ENCODE results near the gene PCDHGA2. TPM values are rescaled to one million over a fixed set of nuclear protein-coding genes. Genes with fewer than 3 reads are reported as not detected.
A peak's percentile ranks its signal among the peaks of the same experiment; 100 is the strongest.

Gene PCDHGA2
- total RNA-seq, 1 donor: 2.9 TPM

- TF ChIP-seq, protein P1, sequence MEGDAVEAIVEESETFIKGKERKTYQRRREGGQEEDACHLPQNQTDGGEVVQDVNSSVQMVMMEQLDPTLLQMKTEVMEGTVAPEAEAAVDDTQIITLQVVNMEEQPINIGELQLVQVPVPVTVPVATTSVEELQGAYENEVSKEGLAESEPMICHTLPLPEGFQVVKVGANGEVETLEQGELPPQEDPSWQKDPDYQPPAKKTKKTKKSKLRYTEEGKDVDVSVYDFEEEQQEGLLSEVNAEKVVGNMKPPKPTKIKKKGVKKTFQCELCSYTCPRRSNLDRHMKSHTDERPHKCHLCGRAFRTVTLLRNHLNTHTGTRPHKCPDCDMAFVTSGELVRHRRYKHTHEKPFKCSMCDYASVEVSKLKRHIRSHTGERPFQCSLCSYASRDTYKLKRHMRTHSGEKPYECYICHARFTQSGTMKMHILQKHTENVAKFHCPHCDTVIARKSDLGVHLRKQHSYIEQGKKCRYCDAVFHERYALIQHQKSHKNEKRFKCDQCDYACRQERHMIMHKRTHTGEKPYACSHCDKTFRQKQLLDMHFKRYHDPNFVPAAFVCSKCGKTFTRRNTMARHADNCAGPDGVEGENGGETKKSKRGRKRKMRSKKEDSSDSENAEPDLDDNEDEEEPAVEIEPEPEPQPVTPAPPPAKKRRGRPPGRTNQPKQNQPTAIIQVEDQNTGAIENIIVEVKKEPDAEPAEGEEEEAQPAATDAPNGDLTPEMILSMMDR (IDR thresholded peaks at IDR 0.05; ENCODE audit: extremely low read depth, low read depth, low read length): no peak
- Histone ChIP-seq H3K4me3 (ENCODE audit: insufficient read depth, low read length) (no peak overlapping the region), H3K4me2 (ENCODE audit: insufficient read depth, low read length) (no peak overlapping the region), H4K20me1 (ENCODE audit: insufficient read depth, low read length) (no peaks in the 10 kb centered on the region), H3K36me3 (ENCODE audit: insufficient read depth, low read length) (no peaks in the 10 kb centered on the region), H2AFZ (ENCODE audit: low read length) (no peak overlapping the region), H3K79me2 (ENCODE audit: insufficient read depth, low read length) (no peaks in the 10 kb centered on the region), H3K4me1 (ENCODE audit: insufficient read depth, low read length) (no peaks in the 10 kb centered on the region), H3K9me3 (ENCODE audit: low read depth, low read length) (peaks cover 33% of the 10 kb centered on the region), H3K27ac (ENCODE audit: low read depth, low read length) (no peak overlapping the region), H3K27me3 (ENCODE audit: insufficient read depth, low read length) (peaks cover 59% of the 10 kb centered on the region)
- DNase-seq (ENCODE audit: insufficient read length, low spot score, missing footprints): no peak
Observed at GRCh38 chr5:141362719-141363118, 24.2 kb downstream of the PCDHGA2 start.

GRCh38 chr5:141363952-141364660, 25.5 kb downstream of the PCDHGA2 start, which contains the start of gene PCDHGA5:
TSS of gene PCDHGA5 (plus strand) at chr5:141364162. CDS start at chr5:141364331, 169 bp downstream.
- Histone ChIP-seq H3K9me3 (ENCODE audit: low read depth, low read length) (peaks cover 33% of the 10 kb centered on the region), H3K4me2 (ENCODE audit: insufficient read depth, low read length) (peak within 1 kb of the TSS; percentile 36), H4K20me1 (ENCODE audit: insufficient read depth, low read length) (no peaks in the 10 kb centered on the region), H3K79me2 (ENCODE audit: insufficient read depth, low read length) (no peaks in the 10 kb centered on the region), H3K27me3 (ENCODE audit: insufficient read depth, low read length) (peaks cover 64% of the 10 kb centered on the region), H3K4me3 (ENCODE audit: insufficient read depth, low read length) (peak within 1 kb of the TSS; percentile 53), H3K4me1 (ENCODE audit: insufficient read depth, low read length) (no peaks in the 10 kb centered on the region), H3K27ac (ENCODE audit: low read depth, low read length) (no peak within 1 kb of the TSS), H3K36me3 (ENCODE audit: insufficient read depth, low read length) (no peaks in the 10 kb centered on the region), H2AFZ (ENCODE audit: low read length) (no peak within 1 kb of the TSS)
- TF ChIP-seq, protein P1 (IDR thresholded peaks at IDR 0.05; ENCODE audit: extremely low read depth, low read depth, low read length): peak; percentile 27
- DNase-seq (ENCODE audit: insufficient read length, low spot score, missing footprints): no peak

DNA sequence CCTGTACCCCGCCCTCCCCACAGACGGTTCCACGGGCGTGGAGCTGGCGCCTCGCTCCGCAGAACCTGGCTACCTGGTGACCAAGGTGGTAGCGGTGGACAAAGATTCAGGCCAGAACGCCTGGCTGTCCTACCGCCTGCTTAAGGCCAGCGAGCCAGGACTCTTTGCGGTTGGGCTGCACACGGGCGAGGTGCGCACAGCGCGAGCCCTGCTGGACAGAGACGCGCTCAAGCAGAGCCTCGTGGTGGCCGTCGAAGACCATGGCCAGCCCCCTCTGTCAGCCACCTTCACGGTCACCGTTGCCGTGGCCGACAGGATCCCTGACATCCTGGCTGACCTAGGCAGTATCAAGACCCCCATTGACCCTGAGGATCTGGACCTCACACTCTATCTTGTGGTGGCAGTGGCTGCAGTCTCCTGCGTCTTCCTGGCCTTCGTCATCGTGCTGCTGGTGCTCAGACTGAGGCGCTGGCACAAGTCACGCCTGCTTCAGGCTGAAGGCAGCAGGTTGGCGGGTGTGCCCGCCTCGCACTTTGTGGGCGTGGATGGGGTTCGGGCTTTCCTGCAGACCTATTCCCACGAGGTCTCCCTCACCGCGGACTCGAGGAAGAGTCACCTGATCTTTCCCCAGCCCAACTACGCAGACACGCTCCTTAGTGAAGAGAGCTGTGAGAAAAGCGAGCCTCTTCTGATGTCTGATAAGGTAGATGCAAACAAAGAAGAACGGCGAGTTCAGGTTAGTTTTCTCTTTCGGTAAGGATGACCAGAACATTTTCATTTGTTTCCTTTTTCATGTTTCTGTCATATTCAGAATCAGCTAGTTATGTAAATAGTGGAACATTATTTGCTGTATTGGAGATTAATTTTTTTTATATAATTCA, 27.7 kb downstream of the PCDHGA2 start:
- no peaks in the 10 kb centered on the region for H3K4me1 ChIP-seq (ENCODE audit: insufficient read depth, low read length)
- H3K9me3 ChIP-seq (ENCODE audit: low read depth, low read length): peaks cover 30% of the 10 kb centered on the region
- H3K36me3 ChIP-seq (ENCODE audit: insufficient read depth, low read length): no peaks in the 10 kb centered on the region
- DNase-seq (ENCODE audit: insufficient read length, low spot score, missing footprints): no peak
- H3K27me3 ChIP-seq (ENCODE audit: insufficient read depth, low read length): peaks cover 56% of the 10 kb centered on the region
- H3K27ac ChIP-seq (ENCODE audit: low read depth, low read length): no peak overlapping the region
- H3K4me2 ChIP-seq (ENCODE audit: insufficient read depth, low read length): no peak overlapping the region
- H4K20me1 ChIP-seq (ENCODE audit: insufficient read depth, low read length): no peaks in the 10 kb centered on the region
- H3K79me2 ChIP-seq (ENCODE audit: insufficient read depth, low read length): no peaks in the 10 kb centered on the region
- no peak overlapping the region for H2AFZ ChIP-seq (ENCODE audit: low read length)
- TF ChIP-seq, protein P1 (IDR thresholded peaks at IDR 0.05; ENCODE audit: extremely low read depth, low read depth, low read length): no peak
- H3K4me3 ChIP-seq (ENCODE audit: insufficient read depth, low read length): no peak overlapping the region

Measured in osteoblast (primary cell).